HG02885 (cell line): ENCODE measurements around the gene SLC7A14.
A peak's percentile ranks its signal among the peaks of the same experiment; 100 is the strongest.
"Not testable (repeated sequence)": the region's sequence is repeated elsewhere in the genome, so short reads cannot be mapped to it uniquely, and the experiment has no call there.

ENCODE experiments used
- ATAC-seq: cut with Tn5 transposase; IDR thresholded peaks from one replicate; pipeline ENCODE4 v1.9.1; 2021; ENCODE audit warnings: mild to moderate bottlenecking; ENCODE audit not compliant: unreplicated experiment, poor library complexity

Gene SLC7A14

DNA sequence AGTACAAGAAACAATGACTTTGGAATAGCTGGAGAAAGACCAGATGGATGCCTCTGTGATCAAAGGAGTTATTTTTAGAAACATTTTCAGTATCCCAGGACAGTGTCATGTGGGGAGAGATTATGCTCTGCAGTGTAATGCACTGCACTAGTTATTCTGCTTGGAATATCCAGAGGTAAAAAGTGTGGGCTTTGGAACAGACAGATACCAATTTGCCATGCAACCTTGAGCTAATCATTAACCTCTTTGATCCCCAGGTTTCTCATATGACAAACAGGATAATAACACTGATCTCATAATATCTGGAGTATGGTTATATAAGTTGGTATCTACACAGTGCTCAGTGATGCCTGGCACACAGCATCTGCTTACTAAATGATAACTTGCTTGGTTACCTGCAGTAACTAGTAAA lies 12.2 kb upstream of the SLC7A14 start:
- no peak for ATAC-seq

DNA sequence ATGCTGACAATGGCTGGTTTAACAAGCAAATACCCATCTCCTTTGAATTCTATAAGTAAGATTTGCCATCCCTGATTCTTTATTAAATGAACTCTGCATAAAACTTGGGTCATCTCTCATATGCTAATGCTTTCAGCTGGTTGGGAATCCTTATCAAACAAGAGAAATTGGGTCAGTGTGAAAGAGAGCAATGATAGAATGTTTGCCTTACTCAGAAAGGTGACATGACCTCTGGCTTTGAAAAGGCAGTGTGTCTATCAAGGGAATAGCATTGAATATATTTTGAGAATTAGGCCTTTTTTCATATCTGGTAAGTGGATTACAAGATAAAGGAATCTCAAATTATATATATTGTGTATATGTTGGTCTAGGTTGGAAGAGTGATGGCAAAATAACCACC lies 8.7 kb upstream of the SLC7A14 start:
- no peak for ATAC-seq

DNA sequence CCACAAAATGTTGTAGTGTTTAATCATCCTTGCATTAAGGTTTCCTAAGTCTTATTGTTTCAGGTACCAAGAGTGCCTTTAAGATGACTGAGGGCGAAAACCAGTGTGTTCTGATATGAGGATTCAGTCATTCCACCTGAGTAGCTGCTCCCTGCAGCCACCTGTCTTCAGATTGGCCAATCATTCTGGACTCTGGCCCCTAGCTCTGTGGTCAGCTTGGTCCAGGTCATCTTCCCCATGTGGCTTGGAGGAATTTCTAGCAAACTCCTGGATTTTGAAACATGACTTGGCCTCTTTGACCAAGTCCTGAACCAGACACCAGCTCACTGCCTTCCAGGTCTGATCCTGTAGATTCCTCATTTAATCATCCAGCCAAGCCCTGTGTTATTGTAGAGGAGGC lies 7.8 kb upstream of the SLC7A14 start:
- no peak for ATAC-seq

DNA sequence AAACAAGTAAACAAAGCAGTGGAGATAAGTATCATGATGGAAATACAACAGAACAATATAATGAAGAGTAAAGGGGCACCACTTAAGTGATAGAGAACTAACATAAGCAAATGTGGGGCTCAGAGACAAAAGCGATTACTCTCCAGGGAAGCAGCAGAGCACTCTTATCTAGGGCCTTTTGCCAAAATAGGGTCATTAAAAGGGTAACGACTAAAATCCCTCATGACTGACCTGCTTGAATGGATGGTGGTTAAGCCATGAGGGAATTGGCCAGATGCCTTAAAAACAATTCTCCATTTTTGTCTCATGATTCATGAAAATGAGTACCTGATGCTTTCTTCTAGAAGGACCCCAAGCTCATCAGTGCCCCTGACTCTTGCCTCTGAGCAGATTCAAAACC lies 3.2 kb upstream of the SLC7A14 start:
- no peak for ATAC-seq

DNA sequence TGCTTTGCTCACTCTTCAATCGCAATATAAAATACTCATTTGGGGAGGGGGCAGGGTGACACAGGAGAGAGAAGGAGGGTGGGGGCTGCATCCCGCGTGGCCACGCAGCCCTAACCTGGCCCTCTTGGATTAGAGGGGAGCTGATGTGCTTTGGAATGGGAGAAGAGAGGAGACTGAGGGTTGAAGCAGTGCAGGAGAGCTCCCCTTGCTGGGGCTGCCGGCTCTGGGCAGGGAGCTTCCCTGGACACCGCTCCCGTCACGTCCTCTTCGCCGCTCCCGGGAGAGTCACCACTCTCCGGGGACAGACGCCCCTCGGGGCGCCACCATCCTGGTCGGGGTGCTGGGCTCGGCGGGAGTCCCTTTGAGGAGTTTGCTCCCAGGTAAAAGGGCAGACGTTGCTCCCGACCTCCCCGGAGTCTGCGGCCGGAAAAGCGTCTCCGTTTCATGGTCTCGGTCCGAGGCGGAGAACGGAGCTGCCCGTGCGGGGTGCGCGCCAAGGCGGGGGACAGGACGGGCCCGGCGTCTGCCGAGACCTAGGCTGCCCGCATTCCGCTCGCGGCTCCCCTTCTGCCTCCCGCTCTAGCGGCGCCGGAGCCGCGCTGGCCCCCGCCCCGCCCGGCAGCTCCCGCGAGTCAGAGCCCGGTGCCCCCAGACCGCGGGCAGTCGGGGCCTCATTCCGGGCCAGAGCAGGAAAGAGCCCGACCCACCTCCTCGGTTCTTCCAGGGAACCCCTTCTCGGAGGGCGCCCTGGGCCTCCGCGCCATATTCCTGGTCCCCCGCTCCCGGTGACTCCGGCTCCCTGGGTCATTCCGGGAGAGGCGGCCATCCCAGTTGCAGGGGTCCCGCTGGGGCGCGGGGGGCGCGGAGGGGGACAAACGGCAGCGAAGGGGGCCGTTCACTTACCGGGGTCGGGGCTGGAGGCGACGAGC lies 603 bp downstream of the SLC7A14 start:
- ATAC-seq, result no peak

DNA sequence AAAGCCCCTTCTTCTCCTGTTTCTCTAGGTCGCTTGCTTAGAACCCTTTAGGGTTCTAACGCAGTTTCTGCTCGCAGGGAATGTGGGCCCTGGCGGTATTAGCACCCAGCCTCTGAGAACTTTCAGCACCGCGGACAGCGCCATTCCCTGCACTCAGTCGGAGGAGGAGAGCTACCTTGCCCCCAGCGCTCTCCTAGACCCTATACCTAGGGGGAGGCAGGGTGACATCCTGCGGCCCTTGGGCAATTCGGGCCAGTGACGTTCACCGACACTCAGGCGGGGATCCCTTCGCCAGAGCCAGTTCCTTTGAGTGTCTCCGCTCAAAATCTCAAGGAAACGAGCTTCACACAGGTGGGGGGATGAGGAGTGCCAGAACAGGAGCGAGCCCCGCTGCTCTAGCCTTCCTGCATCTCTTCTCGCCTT lies 1.3 kb downstream of the SLC7A14 start:
- peak; percentile 41 for ATAC-seq

DNA sequence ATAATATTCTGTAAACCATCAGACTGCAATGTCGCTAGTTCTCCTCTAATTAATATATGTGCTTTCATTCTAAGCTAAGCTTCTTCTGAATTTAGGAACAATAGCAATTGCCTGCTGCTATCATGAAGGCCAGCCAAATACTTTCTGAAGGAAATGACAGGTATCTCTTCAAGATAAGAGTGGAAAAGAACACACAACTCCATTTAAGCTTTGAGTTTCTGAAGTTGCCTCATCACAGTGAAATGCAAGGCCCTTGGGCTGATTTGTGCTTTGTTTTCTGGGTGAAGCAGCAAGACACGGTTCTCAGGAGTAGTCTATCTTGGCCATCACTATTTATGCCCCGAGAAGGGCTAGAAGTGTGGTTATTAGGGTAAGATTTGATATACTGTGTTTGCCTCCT lies 6.2 kb downstream of the SLC7A14 start:
- no peak for ATAC-seq

DNA sequence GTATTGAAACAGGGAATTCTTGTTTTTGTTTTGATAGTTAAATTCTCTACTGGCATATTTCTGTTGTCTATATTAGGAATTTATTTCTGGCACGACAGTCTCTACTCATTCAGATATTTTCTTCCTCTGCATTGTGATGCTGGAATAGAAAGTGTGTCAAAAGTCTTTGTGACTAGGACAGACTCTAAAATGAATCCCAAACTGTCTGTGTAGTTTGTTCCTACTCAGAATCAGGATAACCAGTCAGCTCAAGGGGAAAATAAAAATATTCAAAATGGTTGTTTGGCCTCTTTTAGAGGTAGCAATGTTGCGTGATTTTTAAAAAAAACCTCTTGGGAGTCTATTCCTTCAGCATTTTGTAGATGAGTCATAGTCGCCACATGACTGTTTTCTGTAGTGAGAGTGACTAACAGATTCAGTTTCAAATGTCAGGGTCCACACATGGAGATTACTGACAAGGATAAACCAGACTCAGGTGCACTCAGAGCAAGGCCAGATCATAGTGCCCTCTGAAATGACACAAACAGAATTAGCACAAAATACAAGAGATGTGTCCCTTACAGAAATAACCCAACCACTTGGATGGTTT lies 13.1 kb downstream of the SLC7A14 start:
- peak; percentile 100 for ATAC-seq

DNA sequence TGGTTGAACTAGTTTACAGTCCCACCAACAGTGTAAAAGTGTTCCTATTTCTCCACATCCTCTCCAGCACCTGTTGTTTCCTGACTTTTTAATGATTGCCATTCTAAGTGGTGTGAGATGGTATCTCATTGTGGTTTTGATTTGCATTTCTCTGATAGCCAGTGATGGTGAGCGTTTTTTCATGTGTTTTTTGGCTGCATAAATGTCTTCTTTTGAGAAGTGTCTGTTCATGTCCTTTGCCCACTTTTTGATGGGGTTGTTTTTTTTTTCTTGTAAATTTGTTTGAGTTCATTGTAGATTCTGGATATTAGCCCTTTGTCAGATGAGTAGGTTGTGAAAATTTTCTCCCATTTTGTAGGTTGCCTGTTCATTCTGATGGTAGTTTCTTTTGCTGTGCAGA lies 18.3 kb downstream of the SLC7A14 start:
- ATAC-seq, result not testable (repeated sequence)

DNA sequence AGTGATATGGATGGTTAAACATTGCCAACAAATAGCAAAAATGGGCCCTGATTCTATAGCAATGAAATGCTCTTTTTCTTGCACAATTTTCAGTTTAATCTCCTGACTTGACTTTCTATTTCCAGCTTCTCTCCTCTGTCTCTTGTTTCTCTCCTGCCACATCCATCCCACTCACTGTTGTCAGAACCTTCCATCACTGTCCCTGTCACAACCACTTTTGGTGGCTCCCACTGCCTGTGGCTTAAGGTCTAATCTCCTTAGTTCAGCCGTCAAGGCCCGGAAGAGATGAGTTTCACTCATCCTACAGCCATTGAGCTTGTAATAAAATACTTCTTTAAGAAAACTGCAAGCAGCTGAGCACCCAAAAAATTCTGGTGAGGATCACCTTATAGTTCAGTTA lies 19.5 kb downstream of the SLC7A14 start:
- ATAC-seq, result no peak

DNA sequence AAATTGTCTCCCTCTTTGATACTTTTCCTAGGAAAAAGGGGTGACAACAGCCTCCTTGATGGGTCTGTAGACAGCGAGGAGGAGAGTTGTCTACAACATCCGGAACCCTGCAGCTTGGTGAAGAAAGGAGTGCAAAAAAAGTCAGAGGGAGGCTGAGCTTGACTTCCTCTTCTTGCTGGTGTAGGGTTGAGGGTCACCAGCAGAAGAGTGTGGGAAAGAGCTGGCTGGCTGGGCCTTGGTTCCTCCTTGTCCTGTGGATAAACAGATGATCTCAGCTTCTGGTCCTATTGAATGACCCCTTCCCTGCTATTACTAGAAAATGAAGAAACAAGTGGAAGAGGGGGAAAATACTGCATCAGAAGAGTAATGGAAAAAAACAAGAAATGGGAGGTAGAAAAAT lies 20.4 kb downstream of the SLC7A14 start:
- ATAC-seq, result no peak

DNA sequence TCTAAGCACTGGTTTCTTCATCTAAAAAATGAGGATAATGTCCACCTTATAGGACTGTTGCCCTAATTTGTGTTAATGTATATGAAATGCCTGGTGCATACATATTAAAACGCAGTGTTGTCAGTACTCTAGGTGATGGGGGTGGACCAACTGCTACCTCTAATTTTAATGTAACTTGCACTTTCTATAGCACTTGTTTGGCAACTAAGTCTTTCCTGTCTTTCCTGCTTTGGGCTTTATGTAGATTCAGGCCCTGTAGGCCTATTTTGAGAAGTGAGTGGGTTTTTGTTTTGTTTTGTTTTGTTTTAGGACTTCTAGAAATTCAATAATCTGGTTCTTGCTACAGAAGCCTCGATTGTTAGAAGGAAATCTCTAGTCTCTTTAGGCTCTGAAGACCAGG lies 21.2 kb downstream of the SLC7A14 start:
- peak; percentile 22 for ATAC-seq

DNA sequence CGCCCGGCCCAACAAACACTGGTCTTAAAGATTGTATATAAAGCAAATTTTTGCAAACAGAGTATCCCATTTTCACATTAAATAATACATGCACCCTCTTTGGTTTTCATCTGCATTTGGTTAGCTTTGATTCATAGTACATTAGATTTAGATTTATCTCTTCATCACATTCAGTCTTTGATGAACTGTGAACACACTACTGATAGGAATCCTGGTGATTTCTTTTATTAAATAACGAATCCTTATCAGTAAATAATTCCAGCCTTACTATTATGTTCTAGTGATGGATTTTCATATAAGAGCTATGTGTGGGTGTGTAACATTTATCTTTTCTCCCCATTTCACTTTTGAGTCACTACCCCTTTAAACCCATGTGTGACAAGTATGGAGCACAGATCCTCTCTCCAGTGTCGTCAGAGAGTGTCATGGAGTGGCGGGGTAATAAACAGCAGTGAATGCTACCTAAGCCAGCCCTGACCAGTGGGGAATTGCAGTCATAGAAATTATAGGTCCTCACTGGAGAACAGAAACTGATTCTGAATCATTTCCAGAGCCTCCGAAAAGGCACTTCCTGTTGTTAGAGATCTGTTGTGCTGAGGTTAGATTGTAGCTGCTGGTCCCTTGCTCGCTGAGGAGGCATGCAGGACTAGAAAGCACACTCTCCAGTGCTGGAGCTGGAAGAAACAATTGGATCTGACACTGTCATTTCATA lies 22.0 kb downstream of the SLC7A14 start:
- peak; percentile 90 for ATAC-seq

DNA sequence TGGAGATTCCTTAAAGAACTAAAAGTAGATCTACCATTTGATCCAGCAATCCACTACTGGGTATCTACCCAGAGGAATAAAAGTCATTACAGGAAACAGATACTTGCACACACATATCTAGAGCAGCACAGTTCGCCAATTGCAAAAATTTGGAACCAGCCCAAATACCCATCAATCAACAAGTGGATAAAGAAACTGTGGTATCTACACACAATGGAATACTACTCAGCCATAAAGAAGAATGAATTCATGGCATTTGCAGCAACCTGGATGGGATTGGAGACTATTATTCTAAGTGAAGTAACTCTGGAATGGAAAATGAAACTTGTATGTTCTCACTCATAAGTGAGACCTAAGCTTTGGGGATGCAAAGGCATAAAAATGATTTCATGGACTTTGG lies 23.8 kb downstream of the SLC7A14 start:
- ATAC-seq, result no peak

DNA sequence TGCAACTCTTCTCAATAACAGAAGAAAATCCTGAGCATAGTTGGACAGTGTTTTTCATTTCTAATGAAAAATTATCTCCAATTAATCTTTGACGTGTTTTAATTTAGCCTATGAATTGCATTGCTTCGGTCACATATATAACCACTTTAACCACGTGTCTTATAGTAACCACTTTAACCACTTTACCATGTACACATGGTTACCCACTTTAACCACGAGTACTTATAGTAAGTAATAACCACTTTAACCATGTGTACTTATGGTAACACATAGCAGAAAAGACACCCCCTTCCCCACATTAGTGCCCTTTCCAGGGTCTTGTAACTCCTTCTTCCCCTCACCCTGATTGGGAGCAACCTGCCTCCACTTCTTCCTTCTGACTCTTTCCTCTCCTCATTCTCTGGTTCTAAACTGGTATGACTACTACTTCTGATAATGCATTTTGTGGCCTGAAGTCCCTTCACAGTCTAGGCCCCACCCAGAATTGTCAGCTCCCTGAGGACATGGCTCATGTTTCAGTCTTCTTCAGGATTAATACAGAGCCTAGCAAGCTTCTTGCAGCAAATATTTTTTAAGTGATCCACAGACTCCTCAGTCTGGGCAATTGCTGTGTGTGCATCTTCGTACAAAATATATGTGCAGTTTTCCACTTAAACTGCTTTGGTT lies 25.0 kb downstream of the SLC7A14 start:
- no peak for ATAC-seq

DNA sequence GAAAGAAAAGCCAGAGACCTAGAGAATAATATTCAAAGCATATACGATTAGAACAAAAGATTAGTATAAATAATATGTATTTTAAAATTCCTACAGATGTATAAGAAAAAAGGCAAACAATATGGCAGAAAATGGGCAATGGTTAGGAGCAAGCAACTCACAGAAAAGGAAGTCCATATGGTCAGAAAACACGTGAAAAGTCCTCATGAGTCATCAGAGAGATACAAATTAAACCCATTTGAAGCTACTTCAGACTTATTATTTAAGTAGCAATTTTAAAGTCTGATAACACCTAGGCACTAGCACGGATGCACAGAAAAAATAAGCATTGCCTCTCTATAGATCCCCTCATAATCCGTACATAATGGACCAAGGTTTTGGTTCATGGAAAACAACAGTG lies 25.6 kb downstream of the SLC7A14 start:
- no peak for ATAC-seq

DNA sequence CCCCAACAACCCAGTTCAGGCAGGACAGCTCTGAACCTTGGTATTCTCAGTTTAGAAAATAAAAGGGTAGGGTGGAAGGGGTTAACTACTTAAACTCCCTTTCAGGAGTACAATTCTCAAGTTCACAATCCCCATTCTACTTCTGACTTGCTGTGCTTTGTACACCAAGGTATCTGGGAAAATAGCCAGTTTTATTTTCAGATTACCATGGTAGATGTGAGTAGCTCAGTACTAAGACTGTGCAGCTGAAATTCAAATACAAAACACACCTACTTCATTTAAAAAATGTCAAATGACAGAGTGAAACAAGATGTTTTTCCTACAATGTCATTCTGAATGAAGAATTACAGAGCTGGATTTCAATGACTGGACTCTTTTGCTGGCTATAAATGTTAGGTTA lies 27.4 kb downstream of the SLC7A14 start:
- no peak for ATAC-seq

DNA sequence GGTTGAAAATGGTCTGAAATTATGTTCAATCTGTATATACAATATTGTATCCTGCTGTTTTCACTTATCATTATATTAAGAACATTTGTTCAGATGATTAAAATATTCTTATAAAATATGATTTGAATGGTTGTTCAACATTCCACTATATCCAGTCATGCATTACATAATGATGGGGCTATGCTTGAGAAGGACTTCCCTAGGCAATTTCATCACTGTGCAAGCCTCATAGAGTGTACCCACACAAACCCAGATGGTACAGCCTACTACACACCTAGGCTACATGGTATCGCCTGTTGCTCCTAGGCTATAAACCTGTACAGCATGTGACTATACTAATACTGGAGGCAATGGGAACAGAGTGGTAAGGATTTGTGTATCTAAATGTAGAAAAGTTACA lies 30.5 kb downstream of the SLC7A14 start:
- no peak for ATAC-seq

DNA sequence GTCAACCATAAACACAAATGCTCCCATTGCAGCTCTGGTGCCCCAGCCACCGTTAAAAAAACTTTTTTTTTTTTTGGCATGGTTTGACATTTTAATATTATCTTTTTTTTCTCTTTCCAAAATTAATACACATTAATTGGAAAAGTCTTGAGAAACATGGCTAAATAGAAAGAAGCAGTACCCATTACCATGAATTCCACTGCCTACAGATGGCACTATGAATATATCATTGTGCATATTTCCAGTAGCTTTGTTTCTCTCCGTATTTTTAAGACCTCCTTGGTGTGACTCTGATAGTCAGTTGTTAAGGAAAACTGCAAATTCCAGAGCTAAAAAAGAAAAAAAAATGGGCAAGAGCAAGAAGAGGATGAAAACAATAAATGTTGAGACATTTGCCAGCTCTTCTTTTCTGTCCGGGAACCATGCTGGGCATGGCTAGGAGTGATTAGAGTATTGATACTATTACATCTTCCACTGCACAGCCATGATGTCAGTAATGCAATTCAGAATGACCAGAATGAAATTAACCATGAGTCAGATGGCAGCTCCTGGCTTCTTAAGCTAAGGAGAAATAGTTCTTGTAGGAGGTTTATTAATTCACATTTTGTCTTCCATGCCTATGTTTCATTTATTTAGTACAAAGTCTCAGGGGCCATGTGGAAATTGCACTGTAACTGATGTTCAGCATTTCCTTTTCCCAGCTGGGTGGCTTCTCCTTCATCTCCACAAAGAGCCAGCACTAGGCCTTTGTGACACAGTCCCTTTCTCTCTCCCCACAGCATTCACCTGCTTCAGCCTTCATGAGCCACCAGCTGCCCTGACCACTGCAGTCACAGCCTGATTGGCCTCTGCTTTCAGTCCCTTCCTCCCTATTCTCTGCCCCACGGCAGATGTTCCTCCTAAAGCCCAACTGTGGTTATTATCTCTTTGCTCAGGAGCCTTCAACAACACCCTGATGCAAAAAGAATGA lies 31.8 kb downstream of the SLC7A14 start:
- ATAC-seq, result no peak

DNA sequence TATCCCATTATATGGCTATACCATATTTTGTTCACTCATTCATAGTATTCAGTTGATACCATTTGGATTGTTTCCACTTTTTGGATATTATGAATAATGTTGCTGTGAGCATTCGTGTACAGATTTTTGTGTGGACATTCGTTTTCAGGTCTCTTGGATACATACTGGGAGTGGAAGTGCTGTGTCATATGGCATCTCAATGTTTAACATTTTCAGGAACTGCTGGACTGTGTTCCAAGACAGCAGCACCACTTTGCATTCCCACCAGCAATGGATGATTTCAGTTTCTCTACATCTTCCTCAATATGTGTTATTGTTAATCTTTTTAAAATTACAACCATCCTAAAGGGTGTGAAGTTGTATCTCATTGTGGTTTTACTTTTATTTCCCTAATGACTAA lies 34.6 kb downstream of the SLC7A14 start:
- no peak for ATAC-seq
